ENCODE measurements around the gene CDC16.

DNA sequence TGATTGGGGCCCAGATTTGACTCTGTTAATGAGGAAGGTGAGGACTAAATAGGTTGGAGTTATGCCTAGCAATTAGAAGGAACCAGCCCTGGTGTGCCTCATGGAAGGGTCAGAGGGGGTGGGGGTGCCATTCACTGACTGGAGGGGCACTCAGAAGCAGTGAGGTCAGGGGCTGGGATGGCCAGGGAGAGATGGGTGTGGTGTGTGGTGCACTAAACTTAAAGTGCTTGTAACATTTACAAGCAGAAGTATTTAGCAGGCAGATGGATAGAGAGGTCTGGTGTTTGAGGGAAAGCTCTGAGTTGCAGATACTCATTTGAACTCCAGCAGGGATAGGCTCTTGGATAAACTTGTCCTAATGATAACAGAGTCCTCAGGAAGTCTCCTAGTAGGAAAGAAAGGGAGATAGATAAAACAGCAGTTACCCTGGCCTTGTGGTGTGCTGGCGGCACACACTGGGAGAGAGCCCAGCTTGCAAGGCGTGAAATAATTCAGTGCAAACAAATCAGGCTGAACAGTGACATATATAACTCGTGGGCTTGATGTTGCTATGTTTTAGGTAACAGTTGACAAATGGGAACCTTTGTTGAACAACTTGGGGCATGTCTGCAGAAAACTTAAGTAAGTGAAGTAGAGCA, 26.8 kb downstream of the CDC16 start:
- TF ChIP-seq, protein P1, sequence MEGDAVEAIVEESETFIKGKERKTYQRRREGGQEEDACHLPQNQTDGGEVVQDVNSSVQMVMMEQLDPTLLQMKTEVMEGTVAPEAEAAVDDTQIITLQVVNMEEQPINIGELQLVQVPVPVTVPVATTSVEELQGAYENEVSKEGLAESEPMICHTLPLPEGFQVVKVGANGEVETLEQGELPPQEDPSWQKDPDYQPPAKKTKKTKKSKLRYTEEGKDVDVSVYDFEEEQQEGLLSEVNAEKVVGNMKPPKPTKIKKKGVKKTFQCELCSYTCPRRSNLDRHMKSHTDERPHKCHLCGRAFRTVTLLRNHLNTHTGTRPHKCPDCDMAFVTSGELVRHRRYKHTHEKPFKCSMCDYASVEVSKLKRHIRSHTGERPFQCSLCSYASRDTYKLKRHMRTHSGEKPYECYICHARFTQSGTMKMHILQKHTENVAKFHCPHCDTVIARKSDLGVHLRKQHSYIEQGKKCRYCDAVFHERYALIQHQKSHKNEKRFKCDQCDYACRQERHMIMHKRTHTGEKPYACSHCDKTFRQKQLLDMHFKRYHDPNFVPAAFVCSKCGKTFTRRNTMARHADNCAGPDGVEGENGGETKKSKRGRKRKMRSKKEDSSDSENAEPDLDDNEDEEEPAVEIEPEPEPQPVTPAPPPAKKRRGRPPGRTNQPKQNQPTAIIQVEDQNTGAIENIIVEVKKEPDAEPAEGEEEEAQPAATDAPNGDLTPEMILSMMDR (IDR thresholded peaks at IDR 0.05 in 2 of 3, conservative IDR thresholded peaks at IDR 0.05 in 1 of 3; ENCODE audit: borderline replicate concordance in 1 of 3, insufficient read depth in 1 of 3, low read depth in 2 of 3, low read length in 2 of 3), result no peak
- TF ChIP-seq CBX3 (IDR thresholded peaks at IDR 0.05; ENCODE audit: low read depth) (no peak), POLR2A (IDR thresholded peaks at IDR 0.05; ENCODE audit: borderline replicate concordance, extremely low read depth, insufficient read depth, insufficient read length) (no peak), SIN3A (IDR thresholded peaks at IDR 0.05; ENCODE audit: low read depth) (no peak), RAD21 (IDR thresholded peaks at IDR 0.05; ENCODE audit: low read depth) (no peak), POLR2AphosphoS5 (IDR thresholded peaks at IDR 0.05; ENCODE audit: low read depth, low read length) (no peak), YY1 (IDR thresholded peaks at IDR 0.05; ENCODE audit: extremely low read depth, insufficient replicate concordance, low read depth, low read length) (no peak), EZH2 (IDR thresholded peaks at IDR 0.05) (no peak), CEBPB (IDR thresholded peaks at IDR 0.05; ENCODE audit: low read depth) (no peak)
- TF ChIP-seq, protein P2, sequence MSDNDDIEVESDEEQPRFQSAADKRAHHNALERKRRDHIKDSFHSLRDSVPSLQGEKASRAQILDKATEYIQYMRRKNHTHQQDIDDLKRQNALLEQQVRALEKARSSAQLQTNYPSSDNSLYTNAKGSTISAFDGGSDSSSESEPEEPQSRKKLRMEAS (IDR thresholded peaks at IDR 0.05), result no peak
- TF ChIP-seq, protein P3, sequence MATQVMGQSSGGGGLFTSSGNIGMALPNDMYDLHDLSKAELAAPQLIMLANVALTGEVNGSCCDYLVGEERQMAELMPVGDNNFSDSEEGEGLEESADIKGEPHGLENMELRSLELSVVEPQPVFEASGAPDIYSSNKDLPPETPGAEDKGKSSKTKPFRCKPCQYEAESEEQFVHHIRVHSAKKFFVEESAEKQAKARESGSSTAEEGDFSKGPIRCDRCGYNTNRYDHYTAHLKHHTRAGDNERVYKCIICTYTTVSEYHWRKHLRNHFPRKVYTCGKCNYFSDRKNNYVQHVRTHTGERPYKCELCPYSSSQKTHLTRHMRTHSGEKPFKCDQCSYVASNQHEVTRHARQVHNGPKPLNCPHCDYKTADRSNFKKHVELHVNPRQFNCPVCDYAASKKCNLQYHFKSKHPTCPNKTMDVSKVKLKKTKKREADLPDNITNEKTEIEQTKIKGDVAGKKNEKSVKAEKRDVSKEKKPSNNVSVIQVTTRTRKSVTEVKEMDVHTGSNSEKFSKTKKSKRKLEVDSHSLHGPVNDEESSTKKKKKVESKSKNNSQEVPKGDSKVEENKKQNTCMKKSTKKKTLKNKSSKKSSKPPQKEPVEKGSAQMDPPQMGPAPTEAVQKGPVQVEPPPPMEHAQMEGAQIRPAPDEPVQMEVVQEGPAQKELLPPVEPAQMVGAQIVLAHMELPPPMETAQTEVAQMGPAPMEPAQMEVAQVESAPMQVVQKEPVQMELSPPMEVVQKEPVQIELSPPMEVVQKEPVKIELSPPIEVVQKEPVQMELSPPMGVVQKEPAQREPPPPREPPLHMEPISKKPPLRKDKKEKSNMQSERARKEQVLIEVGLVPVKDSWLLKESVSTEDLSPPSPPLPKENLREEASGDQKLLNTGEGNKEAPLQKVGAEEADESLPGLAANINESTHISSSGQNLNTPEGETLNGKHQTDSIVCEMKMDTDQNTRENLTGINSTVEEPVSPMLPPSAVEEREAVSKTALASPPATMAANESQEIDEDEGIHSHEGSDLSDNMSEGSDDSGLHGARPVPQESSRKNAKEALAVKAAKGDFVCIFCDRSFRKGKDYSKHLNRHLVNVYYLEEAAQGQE (IDR thresholded peaks at IDR 0.05; ENCODE audit: low read depth), result no peak
- TF ChIP-seq, protein P4, sequence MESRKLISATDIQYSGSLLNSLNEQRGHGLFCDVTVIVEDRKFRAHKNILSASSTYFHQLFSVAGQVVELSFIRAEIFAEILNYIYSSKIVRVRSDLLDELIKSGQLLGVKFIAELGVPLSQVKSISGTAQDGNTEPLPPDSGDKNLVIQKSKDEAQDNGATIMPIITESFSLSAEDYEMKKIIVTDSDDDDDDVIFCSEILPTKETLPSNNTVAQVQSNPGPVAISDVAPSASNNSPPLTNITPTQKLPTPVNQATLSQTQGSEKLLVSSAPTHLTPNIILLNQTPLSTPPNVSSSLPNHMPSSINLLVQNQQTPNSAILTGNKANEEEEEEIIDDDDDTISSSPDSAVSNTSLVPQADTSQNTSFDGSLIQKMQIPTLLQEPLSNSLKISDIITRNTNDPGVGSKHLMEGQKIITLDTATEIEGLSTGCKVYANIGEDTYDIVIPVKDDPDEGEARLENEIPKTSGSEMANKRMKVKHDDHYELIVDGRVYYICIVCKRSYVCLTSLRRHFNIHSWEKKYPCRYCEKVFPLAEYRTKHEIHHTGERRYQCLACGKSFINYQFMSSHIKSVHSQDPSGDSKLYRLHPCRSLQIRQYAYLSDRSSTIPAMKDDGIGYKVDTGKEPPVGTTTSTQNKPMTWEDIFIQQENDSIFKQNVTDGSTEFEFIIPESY (IDR thresholded peaks at IDR 0.05; ENCODE audit: extremely low read depth, insufficient replicate concordance, low read length), result no peak
- TF ChIP-seq, protein P5, sequence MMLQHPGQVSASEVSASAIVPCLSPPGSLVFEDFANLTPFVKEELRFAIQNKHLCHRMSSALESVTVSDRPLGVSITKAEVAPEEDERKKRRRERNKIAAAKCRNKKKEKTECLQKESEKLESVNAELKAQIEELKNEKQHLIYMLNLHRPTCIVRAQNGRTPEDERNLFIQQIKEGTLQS (IDR thresholded peaks at IDR 0.05), result no peak
